Stimulated activated naive CD4-positive, alpha-beta T cell (primary cell): ENCODE results near the gene CNDP2.
"Not testable (repeated sequence)": the region's sequence is repeated elsewhere in the genome, so short reads cannot be mapped to it uniquely, and the experiment has no call there.

Experiments
- DNase-seq, 6 experiments: peaks; one replicate each; lab custom pipeline; 2025; lab: John Stamatoyannopoulos, UW

Gene CNDP2

GRCh38 chr18:74539289-74539688 lies 43.1 kb downstream of the CNDP2 start:
- no peak for DNase-seq

GRCh38 chr18:74540652-74541421 lies 44.7 kb downstream of the CNDP2 start:
- DNase-seq = no peak

- no peak for DNase-seq
Observed at GRCh38 chr18:74541703-74542555, 45.8 kb downstream of the CNDP2 start.

GRCh38 chr18:74544898-74545297 lies 48.7 kb downstream of the CNDP2 start:
- DNase-seq = no peak

GRCh38 chr18:74546007-74546406 lies 49.8 kb downstream of the CNDP2 start:
- DNase-seq = no peak

- no peak for DNase-seq
Observed at GRCh38 chr18:74546751-74547530, 50.8 kb downstream of the CNDP2 start.

- DNase-seq = no peak
Observed at GRCh38 chr18:74547860-74548259, 51.7 kb downstream of the CNDP2 start.

GRCh38 chr18:74549591-74550104 lies 53.5 kb downstream of the CNDP2 start:
- DNase-seq = no peak

- DNase-seq = no peak
Observed at GRCh38 chr18:74550886-74551285, 54.7 kb downstream of the CNDP2 start.

GRCh38 chr18:74551452-74551851 lies 55.3 kb downstream of the CNDP2 start:
- DNase-seq = no peak

- peak; percentile 16 to 67 (median 60) for DNase-seq
Observed at GRCh38 chr18:74551936-74552555, 55.9 kb downstream of the CNDP2 start.

- DNase-seq = no peak
Observed at GRCh38 chr18:74556126-74556525, 60.0 kb downstream of the CNDP2 start.

- no peak for DNase-seq
Observed at GRCh38 chr18:74558096-74558495, 61.9 kb downstream of the CNDP2 start.

- no peak for DNase-seq
Observed at GRCh38 chr18:74562131-74562730, 66.1 kb downstream of the CNDP2 start.

- no peak for DNase-seq
Observed at GRCh38 chr18:74562775-74563174, 66.6 kb downstream of the CNDP2 start.

GRCh38 chr18:74563999-74564398 lies 67.8 kb downstream of the CNDP2 start:
- no peak for DNase-seq

- not testable (repeated sequence) for DNase-seq
Observed at GRCh38 chr18:74565164-74565563, 69.0 kb downstream of the CNDP2 start.

GRCh38 chr18:74565993-74566392 lies 69.8 kb downstream of the CNDP2 start:
- not testable (repeated sequence) for DNase-seq

- no peak for DNase-seq
Observed at GRCh38 chr18:74567822-74568221, 71.7 kb downstream of the CNDP2 start.

- DNase-seq = no peak
Observed at GRCh38 chr18:74569401-74569800, 73.2 kb downstream of the CNDP2 start.

- DNase-seq = no peak
Observed at GRCh38 chr18:74570266-74570665, 74.1 kb downstream of the CNDP2 start.
